ENCODE measurements around the gene TCF4.

The TCF4 gene

GRCh38 chr18:55219059-55219458 lies 368.9 kb downstream of the TCF4 start:
- DNase-seq, result no peak

- no peak for DNase-seq
These were observed 373.0 kb downstream of the TCF4 start for GRCh38 chr18:55214969-55215368.

- no peak for DNase-seq
These were observed 373.5 kb downstream of the TCF4 start for GRCh38 chr18:55214534-55214933.

GRCh38 chr18:55213586-55213985 lies 374.4 kb downstream of the TCF4 start:
- DNase-seq, result no peak

- DNase-seq, result no peak
These were observed 381.1 kb downstream of the TCF4 start for GRCh38 chr18:55206927-55207326.

- DNase-seq, result no peak
These were observed 385.6 kb downstream of the TCF4 start for GRCh38 chr18:55202232-55202917.

GRCh38 chr18:55199291-55199963 lies 388.6 kb downstream of the TCF4 start:
- no peak for DNase-seq

GRCh38 chr18:55195863-55196262 lies 392.1 kb downstream of the TCF4 start:
- DNase-seq, result no peak

- DNase-seq, result no peak
These were observed 398.0 kb downstream of the TCF4 start for GRCh38 chr18:55189972-55190371.

GRCh38 chr18:55186588-55186987 lies 401.4 kb downstream of the TCF4 start:
- DNase-seq, result no peak

GRCh38 chr18:55185391-55185790 lies 402.6 kb downstream of the TCF4 start:
- DNase-seq, result no peak

- DNase-seq, result no peak
These were observed 408.2 kb downstream of the TCF4 start for GRCh38 chr18:55179835-55180234.

GRCh38 chr18:55179425-55179824 lies 408.6 kb downstream of the TCF4 start:
- no peak for DNase-seq

- no peak for DNase-seq
These were observed 414.7 kb downstream of the TCF4 start for GRCh38 chr18:55173291-55173690.
